Natural killer cell (primary cell): ENCODE measurements around the gene RALA. TPM values are rescaled to one million over a fixed set of nuclear protein-coding genes. Genes with fewer than 3 reads are reported as not detected.

Source experiments
- ATAC-seq, 3 donors: fragments of 150-1000 bp in 2 of 3; fragments of 200-7000 bp in 1 of 3; cut with Tn5 transposase; 1 replicate in 1 of 3; 2 replicates in 2 of 3; pipeline ENCODE4 v1.10.0; 2021; ENCODE audit warnings: mild to moderate bottlenecking in 2 of 3, moderate library complexity in 2 of 3
- DNase-seq, 2 donors: peaks; one replicate each; pipeline versions ENCODE4 v3.0.0 to v3.0.0-alpha.2; 2013 to 2021; ENCODE audit warnings: mixed read lengths in 1 of 2
- H3K27ac ChIP-seq: one replicate; pipeline ENCODE4 v1.5.1; 2013; ENCODE audit warnings: mild to moderate bottlenecking, low read length
- H3K27me3 ChIP-seq: one replicate; pipeline ENCODE4 v1.6.1; 2013; ENCODE audit warnings: low read length; ENCODE audit not compliant: control insufficient read depth, insufficient read depth
- H3K36me3 ChIP-seq: one replicate; pipeline ENCODE4 v1.6.1; 2013; ENCODE audit warnings: low read length; ENCODE audit not compliant: control insufficient read depth, insufficient read depth
- H3K4me1 ChIP-seq: one replicate; pipeline ENCODE4 v1.6.1; 2013; ENCODE audit warnings: low read length; ENCODE audit not compliant: control insufficient read depth, insufficient read depth
- H3K4me3 ChIP-seq: one replicate; pipeline ENCODE4 v1.5.1; 2013; ENCODE audit warnings: low read length
- H3K9me3 ChIP-seq: one replicate; pipeline ENCODE4 v1.6.1; 2013; ENCODE audit warnings: low read length; ENCODE audit not compliant: control insufficient read depth, insufficient read depth
- H3K27ac Mint-ChIP-seq, 2 donors: one replicate each; pipeline ENCODE4 v1.8.0; 2022; ENCODE audit warnings: mild to moderate bottlenecking in 2 of 2, mixed read lengths in 2 of 2, moderate library complexity in 1 of 2
- H3K27me3 Mint-ChIP-seq, 2 donors: one replicate each; pipeline ENCODE4 v1.8.0; 2022; ENCODE audit warnings: low read depth in 2 of 2, mixed read lengths in 2 of 2
- H3K36me3 Mint-ChIP-seq: one replicate; pipeline ENCODE4 v1.8.0; 2022; ENCODE audit warnings: mixed read lengths
- H3K4me1 Mint-ChIP-seq, 2 donors: one replicate each; pipeline ENCODE4 v1.8.0; 2022; ENCODE audit warnings: mixed read lengths in 2 of 2
- H3K4me3 Mint-ChIP-seq: one replicate; pipeline ENCODE4 v1.8.0; 2022; ENCODE audit warnings: mild to moderate bottlenecking, moderate library complexity, mixed read lengths
- H3K9me3 Mint-ChIP-seq, 2 donors: one replicate each; pipeline ENCODE4 v1.8.0; 2022; ENCODE audit warnings: mixed read lengths in 2 of 2
- whole genome bisulfite sequencing: methylation state at CpG from one replicate; pipeline ENCODE4 v1.1.7; 2013; ENCODE audit warnings: missing lambda C conversion rate; ENCODE audit not compliant: insufficient coverage; 5-methylcytosine and 5-hydroxymethylcytosine counted together
- intact Hi-C: fragments of 100-400 bp; cut with micrococcal nuclease; formaldehyde crosslinking; loops from one replicate; pipeline ENCODE4 v1.14.2; 2022
- total RNA-seq, 4 donors: library from RNA; stranded (reverse); fragments of 120-200 nt in 1 of 4; gene quantifications; one replicate each; pipeline versions ENCODE4 v1.2.3 to v1.2.4, GENCODE V29; 2013 to 2022
- TF ChIP-seq, protein P1 (sequence below): fragments of 200-600 bp; IDR thresholded peaks from one replicate; pipeline ENCODE4 v1.8.0; 2022; ENCODE audit warnings: antibody characterized with exemption

Gene RALA
- total RNA-seq, 3 donors from 2014 or later (not counting 1 experiment from before 2014, with no cell fraction given): 10.2 to 22.0 (median 16.8) TPM

- no peaks in the 10 kb centered on the region for H3K36me3 ChIP-seq
- ATAC-seq (peak; percentile 87 to 99 (median 98)), DNase-seq (peak; percentile 62 to 94)
- no peak overlapping the region for H3K27ac ChIP-seq
- Mint-ChIP-seq H3K4me1 (no peaks in the 10 kb centered on the region), H3K27me3 (no peaks in the 10 kb centered on the region), H3K4me3 (no peak overlapping the region), H3K27ac (no peak overlapping the region), H3K36me3 (no peaks in the 10 kb centered on the region), H3K9me3 (no peaks in the 10 kb centered on the region)
- no peak overlapping the region for H3K4me3 ChIP-seq
- no peaks in the 10 kb centered on the region for H3K4me1 ChIP-seq
- TF ChIP-seq, protein P1, sequence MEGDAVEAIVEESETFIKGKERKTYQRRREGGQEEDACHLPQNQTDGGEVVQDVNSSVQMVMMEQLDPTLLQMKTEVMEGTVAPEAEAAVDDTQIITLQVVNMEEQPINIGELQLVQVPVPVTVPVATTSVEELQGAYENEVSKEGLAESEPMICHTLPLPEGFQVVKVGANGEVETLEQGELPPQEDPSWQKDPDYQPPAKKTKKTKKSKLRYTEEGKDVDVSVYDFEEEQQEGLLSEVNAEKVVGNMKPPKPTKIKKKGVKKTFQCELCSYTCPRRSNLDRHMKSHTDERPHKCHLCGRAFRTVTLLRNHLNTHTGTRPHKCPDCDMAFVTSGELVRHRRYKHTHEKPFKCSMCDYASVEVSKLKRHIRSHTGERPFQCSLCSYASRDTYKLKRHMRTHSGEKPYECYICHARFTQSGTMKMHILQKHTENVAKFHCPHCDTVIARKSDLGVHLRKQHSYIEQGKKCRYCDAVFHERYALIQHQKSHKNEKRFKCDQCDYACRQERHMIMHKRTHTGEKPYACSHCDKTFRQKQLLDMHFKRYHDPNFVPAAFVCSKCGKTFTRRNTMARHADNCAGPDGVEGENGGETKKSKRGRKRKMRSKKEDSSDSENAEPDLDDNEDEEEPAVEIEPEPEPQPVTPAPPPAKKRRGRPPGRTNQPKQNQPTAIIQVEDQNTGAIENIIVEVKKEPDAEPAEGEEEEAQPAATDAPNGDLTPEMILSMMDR: peak; percentile 91
- 21% methylated on average over 5 of the region's 8 CpGs for WGBS
- intact Hi-C loops: loop anchor here (1.0 kb wide), 2 partner anchors 166 to 472 kb away; no protein-coding TSS in a partner anchor
- H3K9me3 ChIP-seq: no peaks in the 10 kb centered on the region
- no peaks in the 10 kb centered on the region for H3K27me3 ChIP-seq
Observed at GRCh38 chr7:39580149-39580874, 43.1 kb upstream of the RALA start.

DNA sequence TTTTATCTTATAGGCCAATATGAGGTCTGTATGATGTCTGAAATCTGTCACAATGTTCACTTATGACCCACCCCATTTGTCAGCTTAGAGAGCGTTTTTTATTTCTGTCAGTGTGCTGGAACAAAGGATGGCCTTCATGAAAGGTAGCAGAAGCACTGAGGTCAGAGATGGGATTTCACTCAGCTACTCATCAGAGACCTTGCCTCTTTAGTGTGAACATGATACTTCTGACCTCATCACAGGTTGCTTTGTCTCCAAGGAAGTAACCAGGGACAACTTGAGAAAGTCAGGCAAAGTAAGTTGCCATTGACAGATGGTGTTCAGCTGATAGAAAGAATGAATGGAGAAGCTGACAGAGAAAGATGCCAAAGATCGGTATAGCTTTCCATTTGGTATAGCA is 40.8 kb upstream of the RALA start:
- H3K4me1 ChIP-seq: no peaks in the 10 kb centered on the region
- H3K36me3 ChIP-seq: no peaks in the 10 kb centered on the region
- WGBS: 100% methylated on average over 1 of the region's 2 CpGs
- no peak overlapping the region for H3K27ac ChIP-seq
- intact Hi-C loops: no loop called here
- TF ChIP-seq, protein P1: no peak
- no peak overlapping the region for H3K4me3 ChIP-seq
- no peaks in the 10 kb centered on the region for H3K36me3 Mint-ChIP-seq
- H3K9me3 Mint-ChIP-seq: no peaks in the 10 kb centered on the region
- H3K4me3 Mint-ChIP-seq: no peak overlapping the region
- no peak overlapping the region for H3K27ac Mint-ChIP-seq
- H3K27me3 ChIP-seq: no peaks in the 10 kb centered on the region
- no peaks in the 10 kb centered on the region for H3K4me1 Mint-ChIP-seq
- ATAC-seq: no peak
- no peaks in the 10 kb centered on the region for H3K27me3 Mint-ChIP-seq
- no peaks in the 10 kb centered on the region for H3K9me3 ChIP-seq
- DNase-seq: no peak

DNA sequence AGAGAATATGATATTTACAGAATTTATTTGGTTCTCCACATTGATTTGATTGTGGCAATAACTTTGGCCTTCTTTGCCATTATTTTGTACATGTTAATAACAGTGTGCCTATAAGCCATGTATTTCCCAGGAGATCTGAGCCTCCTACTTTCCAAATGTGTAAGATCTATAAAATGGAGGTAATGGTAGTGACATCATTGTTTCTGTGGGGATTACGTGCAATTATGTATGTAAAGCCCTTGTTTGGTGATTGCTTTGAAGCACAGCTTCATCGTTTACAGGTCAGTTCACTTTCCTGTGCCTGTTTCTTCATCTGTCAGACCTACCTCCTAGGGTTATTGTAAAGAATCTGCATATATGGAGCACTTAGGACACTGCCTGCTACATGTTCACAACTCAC is 39.8 kb upstream of the RALA start:
- Mint-ChIP-seq H3K4me3 (no peak overlapping the region), H3K36me3 (no peaks in the 10 kb centered on the region), H3K27me3 (no peaks in the 10 kb centered on the region), H3K4me1 (no peaks in the 10 kb centered on the region), H3K27ac (no peak overlapping the region), H3K9me3 (no peaks in the 10 kb centered on the region)
- Histone ChIP-seq H3K4me1 (no peaks in the 10 kb centered on the region), H3K9me3 (no peaks in the 10 kb centered on the region), H3K36me3 (no peaks in the 10 kb centered on the region), H3K27me3 (no peaks in the 10 kb centered on the region), H3K4me3 (no peak overlapping the region), H3K27ac (no peak overlapping the region)
- intact Hi-C loops: no loop called here
- DNase-seq (no peak), ATAC-seq (no peak)
- WGBS: 76% methylated on average over 2 of the region's 2 CpGs
- TF ChIP-seq, protein P1: no peak

GRCh38 chr7:39587393-39587792 is 36.0 kb upstream of the RALA start:
- no peaks in the 10 kb centered on the region for H3K36me3 Mint-ChIP-seq
- Histone ChIP-seq H3K9me3 (no peaks in the 10 kb centered on the region), H3K4me1 (peaks cover 6% of the 10 kb centered on the region), H3K27ac (no peak overlapping the region), H3K36me3 (no peaks in the 10 kb centered on the region), H3K27me3 (no peaks in the 10 kb centered on the region), H3K4me3 (no peak overlapping the region)
- DNase-seq: no peak
- intact Hi-C loops: no loop called here
- no peaks in the 10 kb centered on the region for H3K9me3 Mint-ChIP-seq
- H3K4me3 Mint-ChIP-seq: no peak overlapping the region
- H3K27me3 Mint-ChIP-seq: no peaks in the 10 kb centered on the region
- H3K4me1 Mint-ChIP-seq: peaks cover 6 to 7% of the 10 kb centered on the region in 2 donors
- TF ChIP-seq, protein P1: no peak
- ATAC-seq: peak in 1 of 3 donors; percentile 30
- no peak overlapping the region for H3K27ac Mint-ChIP-seq
